ENCODE measurements around the gene RERE.
A peak's percentile ranks its signal among the peaks of the same experiment; 100 is the strongest.
"Not testable (repeated sequence)": the region's sequence is repeated elsewhere in the genome, so short reads cannot be mapped to it uniquely, and the experiment has no call there.

RERE gene

DNA sequence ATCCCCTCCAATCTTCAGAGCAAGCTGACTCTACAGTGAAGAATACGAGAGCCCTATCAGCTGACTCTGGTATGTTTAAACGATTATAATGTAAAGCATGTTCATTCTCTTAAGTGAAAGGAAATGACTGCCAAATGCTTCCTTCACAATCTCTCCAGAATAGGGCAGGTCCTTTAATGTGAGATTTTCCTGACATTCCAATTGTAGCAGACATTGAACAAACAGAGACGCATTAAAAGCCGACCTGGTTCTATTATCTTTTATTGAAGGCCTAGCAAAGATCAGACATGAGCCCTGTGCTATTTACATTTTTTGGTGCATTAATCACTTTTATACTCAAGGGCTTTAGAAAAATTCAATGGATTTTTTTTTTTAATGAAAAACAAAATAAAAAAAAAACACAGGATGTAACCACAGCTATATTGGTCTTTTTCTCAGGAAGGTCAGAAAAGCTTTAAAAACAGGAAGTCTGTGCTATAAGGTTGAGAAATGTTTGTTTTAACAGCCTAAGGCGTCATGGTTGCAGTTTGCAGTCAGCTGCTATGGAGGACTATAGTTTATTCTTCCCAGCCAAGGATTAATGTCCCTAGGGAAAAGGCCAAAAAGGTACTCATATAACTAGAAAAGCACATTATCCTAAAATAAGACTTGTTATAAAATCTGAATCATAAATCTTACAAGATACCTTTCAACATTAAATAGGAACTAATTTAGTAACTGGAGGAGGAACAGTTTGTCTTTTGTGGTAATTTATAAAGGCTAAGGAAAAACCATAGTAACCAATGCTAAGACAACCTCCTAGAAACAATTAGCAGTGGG is 104.8 kb downstream of the RERE start:
- DNase-seq, result peak; percentile 51

DNA sequence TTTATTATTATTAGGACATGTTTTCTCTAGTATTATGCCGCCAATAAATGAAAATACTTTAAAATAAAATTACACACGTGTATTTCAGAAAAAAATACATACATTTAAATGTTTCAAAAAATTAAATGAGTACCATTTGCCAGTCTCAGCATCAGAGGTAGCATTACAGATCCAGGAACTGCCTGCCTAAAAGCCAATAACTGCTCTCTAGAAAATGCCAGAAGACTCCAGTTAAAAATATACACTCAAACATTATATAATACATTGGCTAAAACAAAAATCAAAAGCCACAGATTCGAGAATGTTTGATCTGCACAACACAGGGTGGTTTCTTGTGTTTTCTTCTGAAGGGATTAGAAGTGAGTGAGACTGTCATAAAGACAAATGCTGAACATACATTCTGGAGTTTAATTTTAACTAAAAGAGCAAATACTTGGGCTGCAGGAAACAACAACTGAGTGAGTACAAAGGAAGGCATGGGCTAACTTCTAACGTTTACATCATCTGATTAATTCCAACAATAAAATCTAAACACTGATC is 105.5 kb downstream of the RERE start:
- no peak for DNase-seq

- DNase-seq, result no peak
Measured at GRCh38 chr1:8711151-8711550, 106.3 kb downstream of the RERE start.

DNA sequence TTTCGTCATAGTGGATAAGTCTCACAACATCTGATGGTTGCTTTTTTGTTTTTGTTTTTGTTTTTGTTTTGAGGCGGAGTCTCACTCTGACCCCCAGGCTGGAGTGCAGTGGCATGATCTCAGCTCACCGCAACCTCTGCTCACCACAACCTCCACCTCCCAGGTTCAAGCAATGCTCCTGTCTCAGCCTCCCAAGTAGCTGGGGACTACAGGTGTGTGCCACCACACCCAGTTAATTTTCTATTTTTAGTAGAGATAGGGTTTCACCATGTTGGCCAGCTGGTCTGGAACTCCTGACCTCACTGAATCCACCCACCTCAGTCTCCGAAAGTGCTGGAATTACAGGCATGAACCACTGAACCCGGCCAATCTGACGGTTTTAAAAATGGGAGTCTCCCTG is 109.2 kb downstream of the RERE start:
- no peak for DNase-seq

DNA sequence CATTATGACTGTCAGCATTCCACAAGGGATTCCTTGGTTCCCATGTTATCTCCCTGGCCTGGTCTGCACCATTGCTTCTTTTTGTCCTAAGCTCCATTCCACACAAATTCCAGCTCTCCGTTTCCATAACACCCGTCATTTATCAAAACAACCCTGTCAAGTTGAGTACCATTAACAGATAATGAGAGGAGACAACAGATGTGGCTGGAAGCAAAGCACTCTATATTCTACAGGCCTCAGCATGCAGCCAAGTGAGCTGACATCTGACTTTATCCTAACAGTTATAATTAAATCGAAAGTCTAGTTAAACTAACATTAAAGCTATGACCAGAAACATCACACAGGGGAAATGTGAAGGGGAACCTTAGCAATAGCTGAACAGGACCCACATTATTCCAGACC is 110.4 kb downstream of the RERE start:
- DNase-seq, result no peak

GRCh38 chr1:8706291-8706690 is 111.1 kb downstream of the RERE start:
- DNase-seq, result no peak

DNA sequence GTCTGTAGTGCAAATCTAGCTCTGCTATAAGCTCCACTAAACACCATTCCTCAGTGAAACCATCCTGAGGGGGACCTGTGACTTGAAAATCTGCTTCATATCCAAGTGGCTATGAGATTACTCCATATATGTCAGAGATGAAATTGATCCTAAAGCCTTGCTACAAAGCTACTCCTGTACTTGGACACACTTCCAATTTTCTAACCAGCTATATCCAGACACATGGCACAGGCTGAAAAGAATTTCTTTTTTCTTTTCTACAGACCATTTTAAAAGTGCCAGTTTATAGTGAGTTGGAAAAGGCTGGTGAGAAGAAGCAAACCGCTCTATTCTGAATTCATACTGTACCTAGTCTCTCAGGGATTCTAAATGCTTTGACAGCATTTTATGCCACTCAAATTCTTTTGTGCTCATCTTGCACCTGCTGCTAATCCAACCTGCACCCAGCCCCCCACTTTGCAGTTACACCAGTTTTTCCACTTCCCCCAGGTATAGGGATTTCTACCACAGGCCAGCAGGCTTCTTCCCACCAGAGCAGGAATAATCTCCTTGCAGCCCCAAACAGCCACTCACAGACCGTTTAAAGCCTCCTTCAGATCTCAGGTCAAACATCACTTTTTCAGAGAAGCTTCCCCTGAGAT is 112.5 kb downstream of the RERE start:
- DNase-seq, result no peak

GRCh38 chr1:8702850-8703810 is 114.3 kb downstream of the RERE start:
- peak; percentile 15 for DNase-seq

- DNase-seq, result no peak
Measured at GRCh38 chr1:8702472-8702849, 115.0 kb downstream of the RERE start.

- DNase-seq, result no peak
Measured at GRCh38 chr1:8701794-8702471, 115.5 kb downstream of the RERE start.

- DNase-seq, result no peak
Measured at GRCh38 chr1:8699679-8700078, 117.8 kb downstream of the RERE start.

DNA sequence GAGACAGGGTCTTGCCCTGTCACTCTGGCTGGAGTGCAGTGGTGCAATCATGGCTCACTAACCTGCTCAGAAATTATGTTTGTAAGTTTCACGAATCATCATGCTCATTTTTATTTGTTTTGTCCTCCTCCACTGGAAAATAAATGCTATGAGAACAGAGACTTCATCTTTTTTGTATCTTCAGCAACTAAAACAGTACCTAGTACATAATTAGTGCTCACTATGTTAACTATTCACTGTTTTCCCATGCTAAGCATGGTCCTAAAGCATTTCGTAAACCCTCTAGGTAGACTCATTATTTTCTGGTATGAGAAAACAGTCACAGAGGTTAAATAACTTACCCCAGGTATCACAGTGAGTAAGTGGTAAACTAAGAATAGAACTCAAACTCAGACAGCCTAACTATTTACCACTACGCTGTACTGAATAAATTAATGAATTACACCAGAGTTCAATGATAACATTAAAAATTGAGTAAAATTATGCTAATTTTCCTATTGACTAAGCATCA is 118.4 kb downstream of the RERE start:
- no peak for DNase-seq

- DNase-seq, result no peak
Measured at GRCh38 chr1:8698012-8698630, 119.3 kb downstream of the RERE start.

- DNase-seq, result not testable (repeated sequence)
Measured at GRCh38 chr1:8695442-8695841, 122.0 kb downstream of the RERE start.

- no peak for DNase-seq
Measured at GRCh38 chr1:8693107-8693506, 124.3 kb downstream of the RERE start.

DNA sequence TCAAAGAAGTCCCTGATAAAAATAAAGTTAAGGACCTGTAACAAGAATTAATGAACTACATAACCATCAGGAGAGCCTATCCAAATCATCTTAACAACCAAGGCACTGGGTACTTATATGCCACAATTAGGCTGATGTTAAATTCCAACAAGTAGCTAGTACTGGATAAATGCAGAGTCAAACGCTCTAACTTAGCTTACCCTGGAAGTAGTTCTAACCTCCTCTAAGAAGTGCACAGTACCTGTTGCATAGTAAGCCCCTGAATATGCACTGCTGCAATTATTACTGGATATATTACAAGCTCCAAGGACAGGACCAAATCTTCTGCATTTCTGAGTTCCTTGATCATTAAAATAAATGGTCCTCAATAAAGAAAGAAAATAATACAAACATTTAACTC is 125.8 kb downstream of the RERE start:
- no peak for DNase-seq

DNA sequence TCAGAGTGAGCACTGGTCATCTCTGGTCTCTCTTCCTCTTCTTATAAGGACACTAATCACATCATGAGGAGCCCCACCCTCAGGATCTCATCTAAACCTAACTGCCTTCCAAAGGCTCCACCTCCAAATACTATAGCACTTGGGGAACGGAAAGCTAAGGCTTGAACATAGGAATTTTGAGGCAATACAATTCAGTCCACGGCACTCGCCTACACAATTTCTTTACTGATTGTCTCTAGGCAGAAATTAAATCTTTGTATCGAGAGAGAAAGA is 127.3 kb downstream of the RERE start:
- no peak for DNase-seq

DNA sequence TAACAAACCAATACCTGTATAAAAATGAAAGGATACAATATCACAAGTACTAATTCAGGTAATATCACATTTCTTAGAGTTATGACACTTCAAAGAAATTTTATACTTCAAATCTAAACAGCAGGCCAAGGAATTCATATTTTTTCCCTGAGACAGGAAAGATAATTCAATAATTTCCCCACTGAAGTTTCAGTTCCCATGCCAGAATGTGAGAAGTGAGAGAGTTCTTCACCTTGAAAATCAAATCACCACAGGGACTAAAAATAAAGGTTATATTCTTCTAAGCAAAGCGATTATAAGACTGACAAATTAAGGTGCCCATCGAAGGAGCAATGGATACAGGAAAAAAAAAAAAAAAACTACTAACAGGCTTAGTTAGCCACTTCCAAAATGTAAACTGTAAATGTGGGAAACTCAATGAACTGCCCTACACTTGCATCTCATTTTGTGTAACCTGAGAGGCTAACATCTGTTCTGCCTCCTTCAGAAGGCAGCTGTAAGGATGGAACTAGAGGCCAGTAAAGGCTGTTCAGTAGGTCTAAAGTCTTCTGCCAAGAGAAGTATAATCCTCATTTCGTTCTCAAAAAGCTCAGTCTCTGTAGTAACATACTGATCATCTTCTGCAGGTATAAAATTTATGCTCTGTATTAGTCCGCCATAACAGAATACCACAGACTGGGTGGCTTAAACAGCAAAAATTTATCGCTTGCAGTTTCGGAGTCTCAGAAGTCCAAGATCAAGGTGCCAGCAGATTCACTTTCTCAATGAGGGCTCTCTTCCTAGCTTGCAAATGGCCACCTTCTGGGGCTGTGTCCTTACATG is 127.8 kb downstream of the RERE start:
- DNase-seq, result no peak

DNA sequence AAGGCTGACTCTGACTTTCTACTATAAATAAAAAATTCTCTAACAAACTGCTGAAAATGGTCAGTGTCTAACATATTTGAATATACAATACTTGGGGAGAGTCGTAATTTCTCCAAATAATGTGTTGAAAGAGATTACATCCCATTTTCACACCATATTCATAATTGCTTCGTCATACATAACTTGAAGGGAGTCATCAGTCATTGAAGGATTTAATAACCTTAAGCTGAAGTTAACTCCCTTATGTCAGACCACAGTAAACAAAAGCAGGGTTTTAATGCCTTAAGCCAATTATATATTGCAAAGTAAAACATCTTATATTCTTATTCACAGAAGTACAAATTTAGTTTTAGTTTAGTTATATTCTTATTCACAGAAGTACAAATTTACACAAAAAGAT is 129.9 kb downstream of the RERE start:
- DNase-seq, result no peak

DNA sequence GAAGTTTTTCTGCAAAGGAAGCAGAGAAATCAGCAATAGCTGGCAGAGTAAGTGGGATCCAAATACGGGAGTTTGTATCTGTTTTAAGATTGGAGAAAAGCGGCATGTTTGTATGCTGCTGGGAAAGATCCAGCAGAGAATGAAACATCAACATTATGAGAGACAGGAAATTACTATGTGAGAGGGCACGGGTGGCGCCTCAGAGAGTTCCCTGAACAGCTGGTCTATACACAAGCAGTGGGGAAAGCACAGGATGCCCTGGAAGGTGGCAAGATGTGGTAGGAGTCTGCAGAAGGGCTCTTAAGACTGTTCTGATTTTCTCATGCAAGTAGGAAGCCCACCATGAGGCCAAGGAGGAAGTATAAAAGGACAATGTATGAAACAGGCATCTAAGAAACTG is 130.4 kb downstream of the RERE start:
- DNase-seq, result no peak

- no peak for DNase-seq
Measured at GRCh38 chr1:8685463-8685862, 132.0 kb downstream of the RERE start.
